ENCODE data around the gene MAMLD1.

MAMLD1 gene

DNA sequence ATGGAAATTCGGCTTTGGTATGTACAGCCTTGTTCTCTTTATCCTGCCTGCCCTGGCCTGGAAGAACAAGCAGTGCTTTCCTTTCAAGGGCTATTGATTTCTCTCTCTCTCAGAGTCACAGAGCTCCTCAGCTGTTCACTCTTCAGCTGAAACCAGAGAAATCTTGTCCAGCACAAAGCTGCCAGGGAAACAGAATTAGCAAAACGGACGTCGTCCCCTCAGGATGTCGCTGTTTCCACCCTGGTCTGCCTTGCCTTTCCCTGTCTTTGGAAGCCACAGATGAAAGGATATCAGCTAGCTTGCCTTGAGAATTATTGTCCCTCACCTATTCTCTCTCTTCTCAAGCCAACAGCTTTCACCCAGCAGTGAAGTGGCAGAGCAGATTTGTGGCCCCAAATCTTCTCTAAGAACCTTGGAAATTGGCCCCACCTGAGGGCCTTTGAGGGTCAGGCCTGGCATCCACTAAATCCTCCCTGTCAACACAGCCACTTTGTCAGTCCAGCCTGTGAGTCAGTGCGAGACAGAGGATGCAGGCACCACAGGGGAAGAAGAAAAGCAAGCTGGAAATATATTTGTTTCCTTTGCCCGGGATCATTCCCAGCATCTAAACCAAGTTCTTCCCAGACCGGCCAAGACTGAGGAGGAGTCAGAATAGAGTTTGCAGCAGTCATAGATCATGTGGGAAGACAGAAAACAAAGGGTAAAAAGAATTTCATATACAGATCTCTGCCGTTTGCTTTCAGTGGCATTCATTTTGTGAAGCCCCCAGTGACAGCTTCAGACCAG is 141.5 kb downstream of the MAMLD1 start:
- no peak overlapping the region for H3K4me3 ChIP-seq (ENCODE audit: control insufficient read depth, low read depth, low read length)
- DNase-seq (ENCODE audit: low read depth), result peak; percentile 15
- TF ChIP-seq, protein P1, sequence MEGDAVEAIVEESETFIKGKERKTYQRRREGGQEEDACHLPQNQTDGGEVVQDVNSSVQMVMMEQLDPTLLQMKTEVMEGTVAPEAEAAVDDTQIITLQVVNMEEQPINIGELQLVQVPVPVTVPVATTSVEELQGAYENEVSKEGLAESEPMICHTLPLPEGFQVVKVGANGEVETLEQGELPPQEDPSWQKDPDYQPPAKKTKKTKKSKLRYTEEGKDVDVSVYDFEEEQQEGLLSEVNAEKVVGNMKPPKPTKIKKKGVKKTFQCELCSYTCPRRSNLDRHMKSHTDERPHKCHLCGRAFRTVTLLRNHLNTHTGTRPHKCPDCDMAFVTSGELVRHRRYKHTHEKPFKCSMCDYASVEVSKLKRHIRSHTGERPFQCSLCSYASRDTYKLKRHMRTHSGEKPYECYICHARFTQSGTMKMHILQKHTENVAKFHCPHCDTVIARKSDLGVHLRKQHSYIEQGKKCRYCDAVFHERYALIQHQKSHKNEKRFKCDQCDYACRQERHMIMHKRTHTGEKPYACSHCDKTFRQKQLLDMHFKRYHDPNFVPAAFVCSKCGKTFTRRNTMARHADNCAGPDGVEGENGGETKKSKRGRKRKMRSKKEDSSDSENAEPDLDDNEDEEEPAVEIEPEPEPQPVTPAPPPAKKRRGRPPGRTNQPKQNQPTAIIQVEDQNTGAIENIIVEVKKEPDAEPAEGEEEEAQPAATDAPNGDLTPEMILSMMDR (conservative IDR thresholded peaks at IDR 0.05; ENCODE audit: control insufficient read depth, insufficient read depth, low read depth, low read length), result no peak

DNA sequence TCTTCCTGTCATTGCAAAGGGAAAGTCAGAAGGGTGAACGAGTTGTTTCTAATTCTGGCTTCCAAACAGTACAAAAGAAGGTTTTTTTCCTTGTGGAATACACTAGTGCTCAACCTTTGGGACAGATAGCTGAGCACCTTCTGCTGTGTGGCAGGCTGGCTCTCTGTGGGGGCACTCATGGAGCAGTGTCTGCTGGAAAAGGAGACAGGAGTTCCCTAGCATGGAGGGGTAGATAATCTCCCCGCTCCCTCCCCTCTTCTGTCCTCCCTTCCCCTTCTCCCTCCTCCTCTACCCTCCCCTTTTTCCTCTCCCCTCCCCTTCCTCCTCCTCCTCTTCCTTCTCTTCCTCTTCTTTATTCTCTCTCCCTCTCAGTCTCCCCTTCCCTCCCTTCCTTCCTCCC is 142.9 kb downstream of the MAMLD1 start:
- no peak for DNase-seq (ENCODE audit: low read depth)
- H3K4me3 ChIP-seq (ENCODE audit: control insufficient read depth, low read depth, low read length), result no peak overlapping the region
- TF ChIP-seq, protein P1 (conservative IDR thresholded peaks at IDR 0.05; ENCODE audit: control insufficient read depth, insufficient read depth, low read depth, low read length), result no peak

DNA sequence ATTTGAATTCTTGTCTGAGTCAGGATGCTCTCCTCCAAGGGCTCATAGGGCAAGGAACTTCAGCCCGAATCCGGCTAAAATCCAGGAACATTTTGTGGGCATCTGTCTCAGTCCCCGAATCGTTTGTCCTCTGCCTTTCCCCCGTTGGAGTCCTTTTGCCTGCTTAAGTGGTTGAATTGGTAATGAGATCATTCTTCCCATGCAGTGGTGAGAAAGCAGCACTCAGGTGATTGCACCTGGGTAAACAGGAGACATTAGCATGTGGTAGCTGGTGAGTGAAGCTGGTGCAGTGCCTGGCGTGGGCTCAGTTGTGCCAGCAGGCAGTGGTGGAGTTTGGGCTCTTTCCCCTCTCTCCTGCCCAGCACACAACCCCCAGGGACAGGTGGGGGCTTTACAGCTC is 143.4 kb downstream of the MAMLD1 start:
- DNase-seq (ENCODE audit: low read depth), result no peak
- TF ChIP-seq, protein P1 (conservative IDR thresholded peaks at IDR 0.05; ENCODE audit: control insufficient read depth, insufficient read depth, low read depth, low read length), result no peak
- H3K4me3 ChIP-seq (ENCODE audit: control insufficient read depth, low read depth, low read length), result no peak overlapping the region

DNA sequence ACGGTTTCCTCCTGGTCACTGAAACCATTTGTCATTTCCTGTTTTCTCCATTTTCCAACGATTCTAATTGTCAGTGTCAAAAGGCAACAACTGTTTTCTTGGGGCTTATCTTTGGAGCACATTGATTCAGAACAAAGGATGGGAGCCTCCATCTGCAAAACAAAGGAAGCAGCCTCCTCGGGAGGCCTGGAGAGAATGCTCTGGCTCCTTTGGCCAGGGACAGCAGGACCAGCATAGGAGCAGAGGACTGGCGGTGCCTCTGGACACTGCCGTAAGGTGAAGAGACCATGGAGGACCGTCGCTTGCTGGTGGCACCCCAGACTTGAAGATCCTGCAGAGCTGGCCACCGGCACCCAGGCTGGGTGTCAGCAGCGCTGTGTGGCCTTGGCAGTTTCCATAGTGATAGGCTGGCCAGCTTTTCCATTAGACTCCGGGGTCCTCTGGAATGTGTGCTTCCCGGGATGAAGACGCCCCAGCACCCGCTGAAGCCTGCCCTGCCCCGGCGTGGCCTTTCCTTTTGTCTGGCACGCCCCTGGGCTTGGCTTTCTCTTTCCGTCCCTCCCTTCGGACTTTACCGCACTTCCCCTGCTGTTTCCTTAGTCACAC is 144.2 kb downstream of the MAMLD1 start:
- TF ChIP-seq, protein P1 (conservative IDR thresholded peaks at IDR 0.05; ENCODE audit: control insufficient read depth, insufficient read depth, low read depth, low read length), result no peak
- DNase-seq (ENCODE audit: low read depth), result no peak
- H3K4me3 ChIP-seq (ENCODE audit: control insufficient read depth, low read depth, low read length), result no peak overlapping the region

DNA sequence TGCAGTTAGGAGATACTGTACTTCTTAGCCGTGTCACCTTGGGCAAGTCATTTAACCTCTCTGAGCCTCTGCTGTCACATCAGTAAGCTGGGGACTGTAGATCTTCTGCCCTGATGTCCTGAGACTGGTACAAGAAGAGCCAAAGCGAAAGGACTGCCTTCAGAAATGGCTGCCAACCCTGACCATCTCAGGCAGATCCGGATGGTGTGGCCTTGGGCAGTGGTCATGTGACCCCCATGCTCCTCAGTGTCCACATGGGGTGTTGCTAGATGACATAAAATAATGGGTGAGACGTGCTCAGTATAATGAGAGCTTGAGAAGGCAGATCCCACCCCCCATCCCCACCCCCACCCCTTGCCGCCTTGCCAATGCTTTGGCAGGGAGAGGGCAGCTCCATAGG is 144.9 kb downstream of the MAMLD1 start:
- TF ChIP-seq, protein P1 (conservative IDR thresholded peaks at IDR 0.05; ENCODE audit: control insufficient read depth, insufficient read depth, low read depth, low read length), result no peak
- no peak for DNase-seq (ENCODE audit: low read depth)
- no peak overlapping the region for H3K4me3 ChIP-seq (ENCODE audit: control insufficient read depth, low read depth, low read length)

DNA sequence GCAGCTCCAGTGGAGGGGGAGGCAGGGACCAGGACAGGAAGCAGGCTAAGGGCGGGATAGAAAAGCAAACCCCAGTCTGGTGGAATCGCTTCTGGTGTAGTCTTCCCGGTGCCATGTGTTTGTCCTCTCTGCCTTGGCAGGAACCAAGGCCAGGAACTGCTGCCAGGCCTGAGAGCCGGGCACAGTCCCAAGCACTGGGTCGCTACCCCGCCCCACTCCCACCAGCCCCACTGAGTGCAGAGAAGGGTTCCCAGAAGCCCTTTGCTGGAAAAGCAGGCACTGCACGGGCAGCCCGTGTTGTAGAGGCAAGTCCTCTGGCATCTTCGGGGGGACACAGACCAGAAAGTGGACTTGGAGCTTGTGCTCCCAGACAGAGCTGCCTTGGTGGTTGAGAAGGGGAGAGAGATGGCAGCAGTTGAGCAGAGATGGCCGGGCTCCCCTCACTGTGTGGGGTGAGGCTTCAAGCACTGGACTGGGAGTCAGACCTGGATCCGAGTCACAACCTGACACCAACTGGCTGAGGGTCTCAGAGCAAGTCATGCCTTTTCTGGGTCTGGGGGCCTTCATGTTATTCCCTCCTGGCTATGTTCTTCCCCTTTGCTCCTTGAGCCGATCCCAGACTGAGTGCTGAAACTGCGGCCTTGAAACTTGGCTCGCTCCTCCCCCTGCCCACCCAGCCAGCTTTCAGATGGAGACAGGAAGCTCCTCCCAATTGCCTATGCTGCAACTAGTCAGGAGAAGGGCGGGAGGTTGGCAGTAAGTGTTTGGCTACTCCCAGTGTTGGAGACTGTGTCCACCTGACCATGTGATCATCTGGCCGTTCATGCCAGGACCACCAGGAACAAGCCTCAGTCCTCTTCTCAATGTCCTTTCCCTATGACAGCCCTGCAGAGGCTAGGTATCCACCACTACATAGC is 145.6 kb downstream of the MAMLD1 start:
- H3K4me3 ChIP-seq (ENCODE audit: control insufficient read depth, low read depth, low read length), result no peak overlapping the region
- peak; percentile 28 for DNase-seq (ENCODE audit: low read depth)
- TF ChIP-seq, protein P1 (conservative IDR thresholded peaks at IDR 0.05; ENCODE audit: control insufficient read depth, insufficient read depth, low read depth, low read length), result no peak

All from fibroblast of mammary gland (primary cell).